EL (cell line): ENCODE data around the gene RESP18.
A peak's percentile ranks its signal among the peaks of the same experiment; 100 is the strongest.
"Not testable (repeated sequence)": the region's sequence is repeated elsewhere in the genome, so short reads cannot be mapped to it uniquely, and the experiment has no call there.

Experiments used
- DNase-seq: peaks from one replicate; pipeline ENCODE4 v3.0.0-alpha.2; 2016

RESP18 gene

DNA sequence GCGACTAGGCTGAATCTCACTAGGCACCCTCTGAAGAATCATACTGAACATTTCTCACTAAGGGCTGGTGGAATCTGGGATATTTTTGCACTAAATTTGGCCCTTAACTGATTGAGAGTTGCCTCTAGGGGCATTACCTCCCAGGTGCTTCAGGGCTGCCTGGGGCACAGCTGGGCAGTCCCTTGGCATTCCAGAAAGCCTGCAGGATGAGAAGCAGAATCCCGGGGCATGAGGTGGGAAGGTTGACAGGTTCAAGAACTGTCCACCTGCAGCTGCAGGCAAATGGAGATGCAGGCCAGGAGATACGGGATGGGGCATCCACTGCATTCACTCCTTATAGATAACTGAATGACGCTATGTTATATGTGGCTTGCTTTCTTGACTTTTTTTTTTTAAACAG, 7.4 kb downstream of the RESP18 start:
- no peak for DNase-seq

DNA sequence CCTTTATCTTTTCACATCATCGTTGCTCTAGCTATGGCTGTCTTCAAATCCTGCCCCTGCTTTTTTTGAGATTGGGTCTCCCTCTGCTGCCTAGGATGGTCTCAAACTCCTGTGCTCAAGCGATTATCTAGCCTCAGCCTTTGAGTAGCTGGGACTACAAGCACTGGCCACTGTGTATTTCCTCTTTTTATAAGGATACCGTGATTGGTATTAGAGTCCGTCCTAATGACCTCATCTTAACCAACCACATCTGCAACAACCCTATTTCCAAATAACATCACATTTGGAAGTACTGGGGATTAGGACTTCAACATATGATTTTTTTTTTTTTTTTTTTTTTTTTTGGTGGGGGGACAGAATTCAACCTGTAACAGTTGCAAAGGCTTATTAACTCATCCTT, 9.1 kb downstream of the RESP18 start:
- DNase-seq, result no peak

DNA sequence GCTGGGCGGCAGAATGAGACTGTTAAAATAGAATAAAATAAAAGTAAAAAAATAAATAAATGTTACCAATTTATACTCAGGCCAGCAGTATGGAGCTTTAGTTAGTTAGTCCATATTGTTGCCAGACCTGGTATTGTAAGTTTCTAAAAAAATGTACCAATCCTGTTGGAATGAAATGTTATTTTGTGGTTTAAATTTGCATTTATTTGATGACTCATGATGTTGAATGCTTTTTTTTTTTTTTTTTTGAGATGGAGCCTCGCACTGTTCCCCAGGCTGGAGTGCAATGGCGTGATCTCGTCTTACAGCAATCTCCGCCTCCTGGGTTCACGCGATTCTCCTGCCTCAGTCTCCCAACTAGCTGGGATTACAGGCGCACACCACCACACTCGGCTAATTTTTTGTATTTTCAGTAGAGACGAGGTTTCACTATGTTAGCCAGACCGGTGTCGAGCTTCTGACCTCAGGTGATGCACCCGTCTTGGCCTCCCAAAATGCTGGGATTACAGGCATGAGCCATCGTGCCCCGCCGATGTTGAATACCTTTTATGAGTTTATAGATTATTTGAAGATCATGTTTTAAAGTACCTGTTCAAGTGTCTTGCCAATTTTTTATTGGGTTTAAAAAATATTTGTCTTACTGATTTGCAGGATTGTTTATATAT, 17.6 kb downstream of the RESP18 start:
- DNase-seq, result no peak

DNA sequence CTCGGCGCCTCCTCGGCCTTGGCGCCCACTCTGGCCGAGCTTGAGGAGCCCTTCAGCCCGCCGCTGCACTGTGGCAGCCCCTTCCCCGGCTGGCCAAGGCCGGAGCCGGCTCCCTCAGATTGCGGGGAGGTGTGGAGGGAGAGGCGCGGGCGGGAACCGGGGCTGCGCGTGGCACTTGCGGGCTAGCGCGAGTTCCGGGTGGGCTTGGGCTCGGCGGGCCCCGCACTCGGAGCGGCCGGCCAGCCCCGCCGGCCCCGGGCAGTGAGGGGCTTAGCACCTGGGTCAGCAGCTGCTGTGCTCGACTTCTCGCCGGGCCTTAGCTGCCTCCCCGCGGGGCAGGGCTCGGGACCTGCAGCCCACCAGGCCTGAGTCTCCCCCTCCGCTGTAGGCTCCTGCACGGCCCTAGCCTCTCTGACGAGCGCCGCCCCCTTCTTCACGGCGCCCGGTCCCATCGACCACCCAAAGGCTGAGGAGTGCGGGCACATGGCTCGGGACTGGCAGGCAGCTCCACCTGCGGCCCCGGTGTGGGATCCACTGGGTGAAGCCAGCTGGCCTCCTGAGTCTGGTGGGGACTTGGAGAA, 19.8 kb downstream of the RESP18 start:
- not testable (repeated sequence) for DNase-seq

DNA sequence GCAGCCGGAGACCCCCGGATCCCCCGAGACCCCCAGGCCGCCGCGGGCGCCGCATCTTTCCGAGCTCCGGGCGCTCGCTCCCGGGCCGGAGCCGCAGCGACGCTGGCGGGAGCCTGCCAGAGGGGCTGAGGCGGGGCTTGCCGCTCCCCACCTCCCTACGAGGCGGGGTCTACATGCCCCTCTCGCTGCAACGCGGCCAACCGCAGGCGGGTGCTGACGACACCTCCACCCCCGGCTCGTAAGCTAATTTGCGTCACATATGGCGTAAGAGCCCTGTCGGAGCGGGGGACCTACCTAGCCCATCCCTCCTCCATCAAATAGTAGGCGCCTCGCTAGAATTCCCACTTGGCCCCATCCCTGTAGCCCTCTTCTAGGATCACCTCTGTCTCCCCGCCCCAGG, 23.3 kb downstream of the RESP18 start, which contains the start of gene PTPRN:
Gene PTPRN, minus strand, starts transcription at position 124 of the 400 bp plus-strand sequence. Its CDS starts 69 bp downstream, at position 55.
- DNase-seq, result no peak

DNA sequence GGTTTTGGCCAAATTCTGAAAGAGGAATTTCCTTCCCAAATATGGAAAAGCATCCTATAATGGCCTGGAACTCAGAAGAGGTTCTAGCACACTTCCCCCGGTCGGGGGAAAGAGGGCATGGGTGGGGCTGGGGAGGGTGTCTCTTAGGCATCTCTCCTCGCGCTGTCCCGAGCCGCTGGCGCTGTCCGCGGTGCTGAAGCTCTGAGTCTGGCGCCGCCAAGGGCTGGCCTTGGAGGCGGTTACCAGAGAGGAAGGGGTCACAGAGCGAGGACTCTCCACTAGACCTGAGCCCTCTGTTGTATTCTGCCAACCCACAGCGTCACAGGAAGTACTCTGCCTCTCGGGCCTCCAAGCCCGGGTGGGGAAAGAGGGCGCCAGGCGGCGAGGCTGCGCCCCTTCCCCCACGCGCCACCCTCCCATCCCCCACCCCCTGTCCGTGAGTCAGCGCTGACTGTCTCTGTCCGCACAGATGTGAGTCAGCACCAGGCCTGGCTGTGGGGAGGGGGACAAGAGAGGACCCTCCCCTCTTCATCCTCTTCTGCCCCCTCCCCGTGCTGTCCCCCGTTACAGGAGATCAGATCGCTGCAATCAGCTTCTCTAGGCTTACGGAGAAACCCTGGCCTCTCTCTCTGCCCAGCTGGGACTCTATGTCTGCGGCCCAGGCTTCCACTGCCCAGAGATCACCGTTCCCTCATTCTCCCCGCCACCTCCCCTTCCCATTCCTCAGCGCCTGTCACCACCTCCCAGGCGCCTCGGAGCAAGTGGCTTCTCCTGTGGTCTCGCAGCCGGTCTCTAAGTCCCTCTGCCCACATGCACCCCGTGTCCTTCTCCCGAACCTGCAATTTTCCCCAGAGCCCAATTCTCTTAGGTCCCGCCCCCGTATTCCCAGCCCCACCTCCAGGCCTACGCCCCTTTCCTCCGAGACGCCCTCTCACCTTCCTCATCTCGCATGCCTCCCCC, 24.1 kb downstream of the RESP18 start:
- DNase-seq, result peak; percentile 67

DNA sequence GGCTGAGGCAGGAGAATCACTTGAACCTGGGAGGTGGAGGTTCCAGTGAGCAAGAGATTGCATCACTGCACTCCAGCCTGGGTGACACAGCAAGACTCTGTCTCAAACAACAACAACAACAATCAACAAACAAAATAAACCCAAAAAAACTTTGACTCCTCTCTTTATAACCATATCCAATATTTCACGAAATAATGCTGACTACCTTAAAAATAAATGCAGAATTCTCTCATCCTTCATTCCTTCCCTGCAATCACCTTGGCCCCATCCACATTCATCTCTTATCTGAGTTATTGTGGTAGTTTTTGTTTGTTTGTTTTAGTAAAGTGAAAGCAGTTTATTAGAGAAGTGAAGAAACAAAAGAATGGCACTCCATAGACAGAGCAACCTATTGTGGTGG, 26.5 kb downstream of the RESP18 start:
- DNase-seq, result no peak

DNA sequence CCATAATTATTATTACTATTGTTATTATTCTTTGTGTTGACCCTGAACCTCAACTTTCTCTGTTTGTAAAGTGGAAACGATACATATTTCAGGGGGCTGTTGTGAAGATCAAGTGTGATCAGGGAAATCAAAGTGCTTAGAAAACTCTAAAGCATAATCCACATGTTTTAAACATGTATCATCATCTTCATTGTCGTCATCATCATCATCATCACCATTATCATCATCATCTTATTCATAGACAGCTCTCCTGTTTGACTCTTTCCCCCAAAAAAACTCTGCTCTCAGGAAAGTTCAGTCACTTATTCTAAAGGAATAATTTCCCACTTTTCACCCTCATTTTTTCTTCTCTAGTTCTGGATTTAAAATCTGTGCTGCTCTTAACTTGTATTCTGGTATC, 28.3 kb downstream of the RESP18 start:
- DNase-seq, result no peak

DNA sequence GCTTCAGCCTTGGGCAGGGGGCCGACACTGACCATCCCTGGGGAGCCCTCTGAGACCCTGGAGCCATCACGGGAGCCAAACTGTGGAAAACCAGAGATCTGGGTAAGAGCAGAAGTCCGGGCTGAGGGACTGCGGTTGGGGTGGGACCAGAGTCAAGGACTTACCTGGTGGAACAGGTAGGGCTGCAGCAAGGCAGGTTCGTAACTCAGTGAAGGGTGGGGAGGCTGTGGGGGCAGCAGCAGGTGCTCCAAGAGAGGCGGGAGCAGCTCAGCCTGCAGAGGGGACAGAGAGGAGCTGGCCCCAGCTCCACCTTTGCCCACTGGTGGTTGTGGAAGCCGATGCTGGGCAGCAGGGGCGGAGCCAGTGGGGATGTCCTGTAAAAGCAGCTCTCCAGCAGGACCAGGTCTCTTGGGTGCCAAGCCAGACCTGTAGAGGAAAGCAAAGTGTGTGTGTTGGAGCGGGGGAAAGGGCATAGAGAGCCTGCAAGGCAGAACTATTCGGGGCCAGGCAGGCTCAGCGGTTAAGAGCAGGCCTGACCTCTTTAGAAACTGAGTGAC, 30.1 kb downstream of the RESP18 start:
- DNase-seq, result no peak

DNA sequence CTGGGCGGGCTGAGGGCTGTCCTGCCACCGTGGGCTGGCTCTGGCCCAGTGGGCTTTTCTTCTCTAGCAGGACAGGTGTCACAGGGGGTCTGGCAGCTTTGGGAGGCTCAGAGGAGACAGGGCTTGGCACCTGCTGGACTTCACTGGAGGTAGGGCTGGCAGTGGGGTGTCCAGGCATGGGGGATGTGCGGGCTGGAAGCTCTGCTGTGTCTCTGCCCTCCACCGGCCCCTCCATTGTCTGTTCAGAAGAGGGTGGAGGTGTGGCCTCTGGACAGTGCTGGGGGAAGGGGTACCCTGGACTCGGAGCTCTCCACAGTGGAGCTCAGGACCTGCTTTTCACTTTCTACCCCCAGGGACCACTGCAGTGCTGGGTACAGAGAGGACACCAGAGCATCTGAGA, 32.5 kb downstream of the RESP18 start:
- DNase-seq, result no peak

DNA sequence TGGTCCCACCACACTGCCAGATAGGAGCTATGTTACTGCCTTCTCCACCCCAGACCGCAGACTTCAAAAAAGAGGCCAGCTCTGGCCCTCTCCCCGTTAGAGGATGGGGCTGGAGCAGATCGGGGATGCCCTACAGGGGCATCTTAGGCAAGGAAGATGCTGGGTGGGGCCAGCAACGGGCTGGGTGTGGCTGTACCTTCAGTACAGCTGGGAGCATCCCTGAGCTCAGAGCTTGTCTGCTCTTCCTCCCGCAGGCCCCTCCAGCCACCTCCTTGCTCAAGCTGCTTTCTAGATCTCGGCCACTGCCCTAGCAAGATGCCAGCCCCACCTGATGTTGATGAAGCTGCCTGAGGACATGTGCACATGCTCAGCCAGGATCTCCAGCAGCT, 33.2 kb downstream of the RESP18 start:
- DNase-seq, result no peak

DNA sequence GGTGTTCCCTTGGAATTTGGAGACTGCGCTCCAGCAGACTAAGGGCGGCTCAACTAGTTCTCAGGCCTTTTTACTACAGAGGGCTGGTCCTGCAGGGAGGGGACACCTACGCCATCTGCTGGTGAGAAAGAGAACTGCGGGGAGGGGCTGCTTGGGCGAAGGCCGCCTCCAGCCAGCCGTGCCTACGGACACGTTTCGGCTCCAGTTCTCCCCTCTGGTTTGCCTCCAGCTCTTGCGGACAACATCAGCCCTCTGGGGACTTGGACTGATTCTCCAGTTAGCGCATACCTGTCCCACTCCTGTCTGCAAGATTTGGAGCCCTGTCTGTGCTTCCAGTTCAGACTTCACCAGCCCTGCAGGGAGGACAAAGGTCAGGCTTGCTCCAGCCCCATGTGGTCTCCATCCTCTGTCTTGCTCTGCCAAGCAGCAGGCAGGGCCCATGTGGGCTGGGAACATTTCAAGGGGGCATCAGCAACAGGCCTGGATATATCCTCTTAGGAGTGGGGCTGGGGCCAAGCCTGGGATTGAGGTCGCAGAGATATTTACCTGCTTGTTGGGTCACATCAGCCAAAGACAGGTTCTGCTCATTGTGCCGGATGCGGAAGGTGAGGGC, 33.7 kb downstream of the RESP18 start:
- DNase-seq, result peak; percentile 75

DNA sequence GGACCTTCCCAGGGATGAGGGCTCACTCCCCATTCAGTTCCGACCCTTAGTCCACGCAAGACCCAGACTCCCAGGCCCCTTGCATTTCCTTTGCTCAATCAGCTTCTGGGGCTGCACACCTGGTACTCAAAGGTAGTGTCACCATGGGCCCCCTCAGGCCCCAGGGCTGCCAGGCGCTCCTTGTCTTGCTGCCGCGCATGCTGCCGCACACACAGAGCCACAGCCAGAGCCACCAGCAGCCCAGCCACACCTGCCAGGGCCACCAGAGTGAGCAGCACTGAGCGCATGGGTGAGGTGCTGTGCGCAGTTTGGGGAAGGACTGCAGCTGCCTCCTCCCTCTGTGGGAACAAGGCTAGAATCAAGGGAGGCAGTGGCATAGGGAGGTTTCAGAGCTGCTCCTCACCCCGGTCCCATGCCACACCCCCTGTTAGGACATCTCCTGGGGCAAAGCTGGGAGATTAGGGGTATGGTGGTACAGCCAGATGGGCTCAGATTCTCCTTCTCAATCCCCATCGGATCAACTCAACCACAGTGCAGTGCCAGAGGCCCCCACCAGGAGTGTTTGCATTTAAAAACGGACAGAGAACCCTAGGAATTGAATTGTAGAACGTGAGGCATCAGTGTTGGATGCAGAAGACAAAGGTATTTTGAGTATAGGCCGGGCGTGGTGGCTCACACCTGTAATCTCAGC, 34.6 kb downstream of the RESP18 start:
- no peak for DNase-seq

DNA sequence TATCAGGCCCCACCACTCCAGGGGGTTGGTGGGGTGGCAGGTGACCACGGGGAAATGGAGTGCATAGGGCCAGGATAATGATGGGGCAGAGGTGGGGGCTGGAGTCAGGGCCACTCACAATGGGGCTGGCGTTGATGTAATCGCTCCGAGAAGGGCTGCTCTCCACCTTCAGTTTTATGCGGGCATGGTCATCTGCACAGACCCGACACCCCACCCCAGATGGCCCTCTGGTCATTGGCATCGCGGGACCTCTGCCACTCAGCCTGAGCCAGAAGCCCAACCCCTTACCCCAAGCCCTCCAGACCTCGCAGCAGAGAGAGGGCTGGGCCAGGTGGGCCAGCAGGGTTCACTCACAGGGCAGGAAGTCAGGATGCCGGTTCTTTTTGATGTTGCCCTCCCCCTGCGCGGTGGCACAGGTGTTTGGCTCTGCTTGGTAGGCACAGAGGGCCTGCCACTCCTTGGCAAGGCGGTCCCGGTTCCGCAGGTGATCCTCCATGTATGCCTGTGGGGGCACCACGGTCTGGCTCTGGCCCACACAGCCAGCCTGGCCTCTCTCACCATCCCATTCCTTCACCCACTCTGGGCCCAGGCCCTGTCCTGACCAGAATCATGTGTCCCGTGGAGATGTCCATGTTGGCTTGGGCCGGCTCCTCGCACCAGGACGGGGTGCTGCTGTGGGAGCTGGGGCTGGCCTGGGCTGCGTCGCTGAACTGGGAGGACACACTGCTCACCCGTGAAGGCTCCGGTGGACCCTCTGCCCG, 35.7 kb downstream of the RESP18 start:
- no peak for DNase-seq

DNA sequence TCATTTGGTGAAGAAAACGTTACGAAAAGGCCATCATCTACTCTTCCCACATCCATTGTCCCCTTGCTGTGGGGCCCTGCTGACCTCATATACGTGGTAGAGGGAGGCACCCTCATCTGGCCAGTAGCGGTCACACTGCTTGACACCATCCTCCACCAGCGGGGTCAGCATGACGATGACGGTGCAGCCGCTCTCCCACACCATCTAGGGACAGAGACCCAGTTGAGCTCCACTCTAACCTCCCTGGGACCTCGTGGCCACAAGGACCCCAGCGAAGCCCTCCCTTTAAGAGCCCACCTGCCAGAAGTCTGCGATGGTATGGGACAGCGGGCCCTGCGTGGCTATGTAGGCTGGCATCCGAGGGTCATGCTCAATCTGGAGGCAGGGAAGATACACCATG, 36.4 kb downstream of the RESP18 start:
- DNase-seq, result no peak

DNA sequence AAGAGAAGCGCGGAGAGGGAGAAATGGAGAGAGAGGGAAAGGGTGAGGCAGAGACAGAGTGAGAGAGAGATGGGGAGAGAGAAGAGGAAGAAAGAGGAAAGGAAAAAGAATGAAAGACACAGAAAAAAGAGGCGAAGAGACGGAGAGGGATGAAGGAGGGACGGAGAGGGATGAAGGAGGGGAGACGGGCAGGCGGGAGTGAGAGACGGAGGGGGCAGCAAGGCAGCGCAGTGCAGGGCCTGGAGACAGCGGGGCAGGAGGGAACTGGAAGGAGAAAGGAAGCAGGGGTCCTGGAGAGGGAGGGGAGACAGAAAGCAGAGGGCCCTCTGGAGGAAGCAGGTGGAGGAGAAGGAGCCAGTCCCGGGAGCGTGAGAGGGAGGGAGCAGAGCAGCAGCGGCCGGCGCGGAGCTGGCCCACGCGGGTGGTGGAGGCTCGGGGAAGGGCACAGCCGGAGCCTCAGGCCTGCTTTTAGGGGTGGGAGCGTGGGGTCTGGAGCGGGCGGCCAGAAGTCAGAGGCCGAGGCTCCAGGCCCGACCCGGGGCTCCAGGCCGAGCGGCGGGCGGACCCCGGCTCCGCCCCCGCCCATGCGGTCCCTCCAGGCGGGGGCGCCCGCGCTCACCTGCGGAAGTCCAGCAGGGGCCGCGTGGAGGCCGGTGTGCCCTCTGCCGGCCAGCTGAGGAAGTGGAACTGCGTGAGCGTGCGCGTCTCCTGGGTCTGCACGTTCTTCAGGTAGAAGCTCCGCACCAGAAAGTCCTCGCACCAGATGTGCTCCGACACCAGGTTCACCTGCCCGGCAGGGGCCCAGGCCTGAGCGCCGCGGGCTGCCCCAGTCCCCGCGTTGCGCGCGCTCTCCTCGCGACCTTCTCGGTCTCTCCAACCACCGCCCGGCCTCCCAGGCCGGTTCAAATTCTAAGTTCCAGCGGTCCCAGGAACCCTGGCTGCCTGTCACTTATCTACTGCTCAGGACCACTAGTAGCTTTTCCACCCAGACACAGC, 37.9 kb downstream of the RESP18 start:
- peak; percentile 74 for DNase-seq

DNA sequence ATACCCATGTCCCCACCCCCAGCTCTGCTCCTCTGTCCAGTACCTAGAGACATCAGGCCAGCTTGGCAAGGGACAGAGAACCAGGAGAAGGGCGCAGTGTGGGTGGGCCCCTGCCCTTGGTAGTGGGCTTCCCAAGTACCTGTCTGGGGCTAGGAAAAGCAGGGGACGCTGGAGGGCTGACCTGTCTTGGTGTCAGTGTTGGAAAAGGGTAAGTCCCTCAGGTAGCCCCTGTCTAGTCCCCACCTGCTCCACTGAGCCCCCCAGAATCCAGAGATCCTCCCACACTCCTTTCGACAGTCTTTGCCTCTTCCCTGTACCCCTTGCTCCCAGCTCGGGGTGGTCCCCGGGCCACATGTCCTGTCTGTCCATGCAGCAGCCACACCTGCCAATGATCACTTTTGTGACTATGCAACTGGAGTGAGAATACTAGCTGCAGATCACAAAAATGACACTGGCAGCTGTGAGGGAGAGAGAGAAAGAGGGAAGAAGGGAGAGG, 38.8 kb downstream of the RESP18 start:
- DNase-seq, result no peak

DNA sequence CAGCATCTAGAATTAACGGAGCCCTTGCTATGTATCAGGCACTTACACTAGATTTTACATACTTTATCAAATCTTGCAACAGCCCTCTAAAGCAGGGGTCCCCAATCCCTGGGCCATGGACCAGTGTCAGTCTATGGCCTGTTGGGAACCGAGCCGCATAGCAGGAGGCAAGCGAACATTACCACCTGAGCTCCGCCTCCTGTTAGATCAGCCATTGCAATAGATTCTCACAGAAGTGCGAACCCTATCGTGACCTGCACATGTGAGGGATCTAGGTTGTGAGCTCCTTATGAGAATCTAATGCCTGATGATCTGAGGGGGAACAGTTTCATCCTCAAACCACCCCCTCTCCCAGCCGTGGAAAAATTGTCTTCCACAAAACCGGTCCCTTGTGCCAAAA, 39.9 kb downstream of the RESP18 start:
- no peak for DNase-seq

DNA sequence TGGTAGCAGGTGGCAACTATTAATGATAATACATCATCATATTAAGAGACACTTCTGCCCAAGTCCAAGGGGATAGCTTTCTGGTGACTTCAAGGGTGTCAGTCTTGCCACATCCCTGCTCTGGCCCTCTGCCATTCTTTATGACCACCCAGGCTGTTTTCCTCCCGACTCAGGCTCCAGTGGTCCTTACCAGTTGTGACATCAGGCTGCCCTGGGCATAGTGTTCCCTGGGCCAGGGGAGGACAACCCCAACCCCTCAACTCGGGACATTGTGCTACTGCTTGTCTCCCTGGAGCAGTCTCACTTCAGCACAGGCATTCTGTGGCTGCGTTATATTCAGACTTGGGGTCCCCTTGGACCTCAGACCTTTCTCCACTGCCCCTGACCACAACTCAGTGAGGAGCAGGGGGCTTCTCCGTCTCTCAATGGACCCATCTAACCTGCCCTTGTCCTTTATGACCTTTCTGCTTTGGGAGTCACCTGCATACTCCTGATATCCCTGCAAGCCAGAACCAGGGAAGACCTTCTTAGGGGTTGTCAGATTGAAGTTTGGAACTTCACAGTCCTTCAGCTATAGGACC, 40.5 kb downstream of the RESP18 start:
- no peak for DNase-seq

DNA sequence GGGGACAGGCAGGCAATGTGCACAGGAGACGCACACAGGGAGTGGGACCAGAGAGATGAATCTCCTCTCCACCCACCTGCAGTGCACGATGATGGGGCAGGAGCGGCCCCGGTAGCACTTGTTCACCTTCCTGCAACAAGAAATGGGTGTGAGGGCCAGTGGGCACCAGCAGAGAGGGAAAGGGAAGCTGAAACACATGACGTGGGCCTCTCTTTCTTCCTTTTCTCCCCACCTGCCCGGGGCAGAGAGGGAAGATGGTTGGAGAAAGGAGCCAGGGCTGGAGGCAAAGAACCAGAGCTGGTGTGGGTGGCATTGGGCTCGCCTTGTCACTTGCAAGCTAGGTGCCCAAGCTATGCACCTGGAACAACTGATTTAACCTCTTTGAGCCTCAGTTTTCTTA, 41.1 kb downstream of the RESP18 start:
- no peak for DNase-seq
